Motor neuron (in vitro differentiated cells): ENCODE measurements around the gene GGTLC2. TPM values are rescaled to one million over a fixed set of nuclear protein-coding genes. Genes with fewer than 3 reads are reported as not detected.
"Not testable (repeated sequence)": the region's sequence is repeated elsewhere in the genome, so short reads cannot be mapped to it uniquely, and the experiment has no call there.

Experiments used
- ATAC-seq, 8 experiments: fragments of 200-7000 bp; cut with Tn5 transposase; replicated peaks in 6 of 8; 2 replicates each; pipeline ENCODE4 v1.8.0; 2021; ENCODE audit warnings: mild to moderate bottlenecking in 8 of 8, moderate library complexity in 8 of 8
- H3K27ac ChIP-seq, 2 donors: fragments of 250-450 bp; sonication (Bioruptor Pico); 2 replicates each; pipeline ENCODE4 v1.9.0; 2021; ENCODE audit warnings: antibody characterized with exemption in 2 of 2, mild to moderate bottlenecking in 2 of 2, moderate library complexity in 1 of 2
- H3K4me1 ChIP-seq, 2 donors: fragments of 250-450 bp; sonication (Bioruptor Pico); replicated peaks in 1 of 2; 2 replicates each; pipeline ENCODE4 v1.6.1; 2021; ENCODE audit warnings: antibody characterized with exemption in 2 of 2, mild to moderate bottlenecking in 2 of 2, moderate library complexity in 1 of 2
- H3K4me3 ChIP-seq, 5 donors: fragments of 250-450 bp; sonication (Bioruptor Pico); 2 replicates each; pipeline ENCODE4 v1.9.0; 2021; ENCODE audit warnings: antibody characterized with exemption in 5 of 5, mild to moderate bottlenecking in 5 of 5, moderate library complexity in 4 of 5
- WGBS, 10 experiments: fragments of 450-650 bp; shearing (Covaris generic); methylation state at CpG; one replicate each; pipeline ENCODE4 v1.0.0; 2022; 5-methylcytosine and 5-hydroxymethylcytosine counted together
- in situ Hi-C, 9 experiments: fragments of 400-800 bp; cut with MboI; loops; one replicate each; pipeline ENCODE4 v1.15.0; 2021; ENCODE audit warnings: low sequenced_read_pairs in 9 of 9, low pct_unique_long_range_greater_than_20kb in 2 of 9; ENCODE audit not compliant: unreplicated experiment in 9 of 9
- total RNA-seq, 8 experiments: library from RNA; unstranded; fragments of 300-600 nt; gene quantifications; 2 replicates each; pipeline versions ENCODE4 v1.2.3 to v1.2.4, GENCODE V29; 2022

GGTLC2 gene
- not detected for total RNA-seq

- ATAC-seq, H3K4me3 ChIP-seq, in situ Hi-C loops, H3K27ac ChIP-seq, H3K4me1 ChIP-seq: not testable (repeated sequence)
- WGBS, 10 experiments: no CpG with 5 or more reads among the region's 30 CpGs
Observed at GRCh38 chr22:22644314-22644713, at the start of gene GGTLC2. TSS of gene GGTLC2 (plus strand) at chr22:22644614. CDS start at chr22:22646346, 1,732 bp downstream.

GRCh38 chr22:22595001-22595835 lies 49.2 kb upstream of the GGTLC2 start:
- 17 to 86% (median 59%) methylated on average over 1 to 4 of the region's 5 CpGs; no CpG with 5 or more reads in 3 of the 10 experiments for WGBS, 10 experiments
- H3K4me1 ChIP-seq: no peaks in the 10 kb centered on the region
- ATAC-seq: no peak
- no peak overlapping the region for H3K4me3 ChIP-seq
- peak overlapping the region; percentile 5 to 30 for H3K27ac ChIP-seq
- in situ Hi-C loops: loop anchor here in 1 of 9 experiments (25.0 kb wide), 1 partner anchor 367 kb away; no protein-coding TSS in a partner anchor

DNA sequence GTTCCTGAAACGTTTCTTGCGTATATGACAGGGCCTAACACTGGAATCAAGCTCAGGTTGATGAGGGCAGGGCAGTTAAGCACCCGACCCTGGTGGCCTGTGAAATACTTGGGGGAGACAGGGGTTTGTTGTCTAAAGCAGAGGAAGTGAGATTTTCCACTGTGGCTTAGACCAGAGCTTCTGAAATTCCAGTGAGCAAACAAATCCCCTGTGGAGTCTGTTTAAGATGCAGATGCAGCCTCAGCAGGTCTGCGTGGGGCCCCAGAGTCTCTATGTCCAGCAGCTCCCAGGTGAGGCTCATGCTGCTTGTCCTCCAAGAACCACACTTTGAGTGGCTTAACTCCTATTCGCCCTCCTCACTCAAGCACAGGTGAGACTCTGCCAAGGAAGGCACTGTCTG lies 46.3 kb upstream of the GGTLC2 start:
- WGBS, 10 experiments: 0 to 64% (median 40%) methylated on average over 1 to 3 of the region's 5 CpGs; no CpG with 5 or more reads in 1 of the 10 experiments
- in situ Hi-C loops: loop anchor here in 1 of 9 experiments (25.0 kb wide), 1 partner anchor 364 kb away; no protein-coding TSS in a partner anchor
- no peak for ATAC-seq
- Histone ChIP-seq H3K27ac (peak overlapping the region; percentile 26 to 43), H3K4me1 (no peaks in the 10 kb centered on the region), H3K4me3 (no peak overlapping the region)

DNA sequence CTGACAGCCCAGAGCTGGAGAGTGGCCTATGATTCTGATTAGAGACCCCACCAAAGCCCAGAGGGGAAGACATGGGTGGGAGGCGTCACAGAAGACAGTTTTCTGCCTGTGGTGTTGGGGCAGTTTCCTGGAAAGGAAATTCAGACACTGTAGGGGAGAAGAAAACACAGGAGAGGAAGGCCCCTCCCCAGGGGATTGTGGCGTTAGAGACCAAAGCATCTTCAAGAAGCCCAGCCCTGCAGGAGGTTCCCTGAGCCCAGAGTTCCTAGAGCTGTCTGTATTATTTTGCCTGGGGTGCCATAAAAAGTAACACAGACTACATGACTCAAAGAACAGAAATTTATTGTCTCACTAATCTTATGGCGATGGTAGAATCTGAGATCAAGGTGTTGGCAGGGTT lies 45.2 kb upstream of the GGTLC2 start:
- no peak for ATAC-seq
- Histone ChIP-seq H3K27ac (peak overlapping the region in 1 of 2 donors; percentile 58), H3K4me1 (no peaks in the 10 kb centered on the region), H3K4me3 (no peak overlapping the region)
- WGBS, 10 experiments: 0 to 70% (median 60%) methylated on average over 1 to 3 of the region's 3 CpGs; no CpG with 5 or more reads in 5 of the 10 experiments
- in situ Hi-C loops: loop anchor here in 1 of 9 experiments (25.0 kb wide), 1 partner anchor 363 kb away; no protein-coding TSS in a partner anchor

DNA sequence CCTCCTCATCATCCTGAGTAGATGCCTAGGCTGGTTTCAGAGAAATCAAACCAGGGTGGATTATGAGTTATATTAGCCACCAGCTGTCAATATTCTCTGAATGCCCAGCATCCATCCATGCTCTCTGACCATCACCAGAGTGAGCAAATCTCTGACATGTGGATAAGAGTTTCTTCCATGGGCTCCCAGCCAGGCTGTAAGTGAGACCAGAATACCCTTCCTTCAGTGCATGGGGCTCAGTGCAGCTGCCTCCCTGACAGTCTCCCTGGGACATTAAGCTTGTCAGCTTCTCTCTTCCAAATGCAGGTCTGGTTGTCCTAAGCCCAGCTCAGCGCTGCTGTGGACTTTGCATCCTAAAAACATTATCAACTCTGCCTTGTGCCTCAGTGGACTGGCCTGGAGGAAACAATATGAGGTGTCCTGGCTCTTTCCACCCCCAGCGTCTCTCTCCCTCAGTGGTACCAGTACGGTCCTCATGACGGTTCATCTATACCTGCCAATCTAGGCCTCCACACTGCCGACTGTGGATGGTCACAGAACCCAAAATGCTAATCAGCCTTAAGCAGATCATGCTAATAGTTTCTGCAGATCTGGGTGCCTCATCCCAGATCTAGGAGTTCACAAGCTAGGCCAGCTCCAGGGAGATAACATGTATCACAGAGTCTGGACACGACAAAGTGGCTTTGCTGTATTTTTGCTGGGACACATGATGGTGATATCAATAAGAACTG lies 43.7 kb upstream of the GGTLC2 start:
- ATAC-seq: no peak
- in situ Hi-C loops: no loop called here
- Histone ChIP-seq H3K4me1 (no peaks in the 10 kb centered on the region), H3K27ac (peak overlapping the region; percentile 35 to 53), H3K4me3 (no peak overlapping the region)
- 30 to 93% (median 69%) methylated on average over 1 to 4 of the region's 6 CpGs; no CpG with 5 or more reads in 2 of the 10 experiments for WGBS, 10 experiments

DNA sequence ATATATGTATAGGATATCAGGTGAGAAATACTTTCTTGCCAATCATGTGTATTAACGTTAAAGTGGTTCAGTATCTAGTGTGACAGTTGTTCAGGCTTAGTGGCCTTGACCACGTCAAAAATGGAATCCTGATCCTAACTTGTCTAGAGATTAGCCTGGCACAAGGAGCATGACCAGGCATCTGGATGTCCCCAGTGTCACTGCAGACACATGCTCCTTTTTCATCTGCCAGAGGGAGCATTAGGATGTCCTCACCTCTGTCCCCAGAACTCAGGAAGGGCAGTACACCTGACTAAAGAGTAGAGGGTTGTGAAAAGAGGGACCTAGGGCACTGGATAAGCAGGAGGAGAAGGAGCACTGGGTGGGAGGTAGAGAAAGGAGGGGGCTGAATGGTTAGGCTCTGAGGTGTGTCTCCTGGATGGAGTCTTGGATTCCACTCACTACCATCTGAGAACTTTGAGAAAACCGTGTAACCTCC lies 40.9 kb upstream of the GGTLC2 start:
- no peaks in the 10 kb centered on the region for H3K4me1 ChIP-seq
- in situ Hi-C loops: no loop called here
- no peak overlapping the region for H3K4me3 ChIP-seq
- peak overlapping the region; percentile 35 to 43 for H3K27ac ChIP-seq
- 0 to 83% (median 55%) methylated on average over 1 to 2 of the region's 3 CpGs; no CpG with 5 or more reads in 2 of the 10 experiments for WGBS, 10 experiments
- no peak for ATAC-seq

- no peak overlapping the region for H3K4me3 ChIP-seq
- H3K4me1 ChIP-seq: no peaks in the 10 kb centered on the region
- 36 to 100% (median 54%) methylated on average over 1 to 2 of the region's 3 CpGs; no CpG with 5 or more reads in 6 of the 10 experiments for WGBS, 10 experiments
- H3K27ac ChIP-seq: peak overlapping the region in 1 of 2 donors; percentile 46
- no peak for ATAC-seq
- in situ Hi-C loops: no loop called here
Observed at GRCh38 chr22:22604326-22605073, 39.9 kb upstream of the GGTLC2 start.

GRCh38 chr22:22605074-22605404 lies 39.4 kb upstream of the GGTLC2 start:
- no peak for ATAC-seq

GRCh38 chr22:22608022-22608421 lies 36.4 kb upstream of the GGTLC2 start:
- H3K4me1 ChIP-seq, ATAC-seq, in situ Hi-C loops, H3K4me3 ChIP-seq: not testable (repeated sequence)
- peak overlapping the region; percentile 3 to 51 for H3K27ac ChIP-seq
- 33 to 100% (median 71%) methylated on average over 2 to 3 of the region's 3 CpGs; no CpG with 5 or more reads in 5 of the 10 experiments for WGBS, 10 experiments

More at GRCh38 chr22:22605074-22605404, 39.4 kb upstream of the GGTLC2 start:
- Histone ChIP-seq H3K4me1 (no peaks in the 10 kb centered on the region), H3K27ac (peak overlapping the region in 1 of 2 donors; percentile 46), H3K4me3 (no peak overlapping the region)
- WGBS, 10 experiments: 96 to 100% (median 98%) methylated on average over 3 of the region's 3 CpGs; no CpG with 5 or more reads in 6 of the 10 experiments
- in situ Hi-C loops: no loop called here

GRCh38 chr22:22609291-22609690 lies 35.1 kb upstream of the GGTLC2 start:
- 20 to 100% (median 59%) methylated on average over 1 to 5 of the region's 5 CpGs; no CpG with 5 or more reads in 4 of the 10 experiments for WGBS, 10 experiments
- H3K4me3 ChIP-seq: no peak overlapping the region
- no peak overlapping the region for H3K27ac ChIP-seq
- no peaks in the 10 kb centered on the region for H3K4me1 ChIP-seq
- in situ Hi-C loops: no loop called here
- peak in 1 of 8 experiments; percentile 40 for ATAC-seq

GRCh38 chr22:22612516-22612915 lies 31.9 kb upstream of the GGTLC2 start:
- Histone ChIP-seq H3K27ac (peak overlapping the region in 1 of 2 donors; percentile 10), H3K4me1 (no peaks in the 10 kb centered on the region), H3K4me3 (no peak overlapping the region)
- WGBS, 10 experiments: 0 to 60% (median 0%) methylated on average over 1 to 2 of the region's 2 CpGs; no CpG with 5 or more reads in 2 of the 10 experiments
- in situ Hi-C loops: no loop called here
- ATAC-seq: no peak

DNA sequence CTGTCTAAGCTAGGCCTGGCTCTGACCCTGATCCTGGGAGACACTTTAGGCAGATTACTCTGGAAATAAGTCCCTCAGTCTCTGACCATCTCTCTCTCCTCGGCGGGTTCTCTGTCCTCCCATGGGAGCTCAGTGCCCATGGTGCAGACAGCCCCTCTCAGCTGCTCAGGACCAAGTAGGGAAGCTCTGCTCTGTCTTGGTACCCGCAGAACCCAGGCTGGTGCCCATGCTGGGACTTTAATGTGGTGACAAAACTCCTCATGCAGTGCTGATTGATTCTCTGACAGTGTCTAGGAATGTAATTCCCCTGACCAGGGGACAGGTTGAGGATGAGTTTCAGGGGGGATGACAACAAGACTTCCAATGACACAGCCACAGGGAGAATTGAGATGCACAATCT lies 30.3 kb upstream of the GGTLC2 start:
- ATAC-seq: no peak
- Histone ChIP-seq H3K4me1 (no peaks in the 10 kb centered on the region), H3K27ac (no peak overlapping the region), H3K4me3 (no peak overlapping the region)
- 0 to 100% (median 6%) methylated on average over 1 to 3 of the region's 3 CpGs; no CpG with 5 or more reads in 3 of the 10 experiments for WGBS, 10 experiments
- in situ Hi-C loops: no loop called here
